NB4 (cell line): ENCODE measurements around the gene CD2AP.

Source experiments
- CTCF ChIP-seq: IDR thresholded peaks from one replicate; pipeline ENCODE4 v1.5.1; 2012; ENCODE audit warnings: low read depth, low read length
- MAX ChIP-seq: IDR thresholded peaks from 2 replicates; pipeline ENCODE4 v1.6.1; 2011; ENCODE audit warnings: low read depth, low read length
- POLR2A ChIP-seq: IDR thresholded peaks from 2 replicates; pipeline ENCODE4 v1.6.1; 2011; ENCODE audit warnings: mild to moderate bottlenecking; ENCODE audit not compliant: insufficient read length; ENCODE audit errors: extremely low read depth

GRCh38 chr6:47571488-47571887, 93.9 kb downstream of the CD2AP start:
- TF ChIP-seq POLR2A (no peak), CTCF (no peak), MAX (no peak)
